ENCODE data around the gene RAP1GAP. TPM values are rescaled to one million over a fixed set of nuclear protein-coding genes. Genes with fewer than 3 reads are reported as not detected.
A peak's percentile ranks its signal among the peaks of the same experiment; 100 is the strongest.

RAP1GAP gene
- total RNA-seq, 1 donor from 2014 or later = 3.9 TPM

DNA sequence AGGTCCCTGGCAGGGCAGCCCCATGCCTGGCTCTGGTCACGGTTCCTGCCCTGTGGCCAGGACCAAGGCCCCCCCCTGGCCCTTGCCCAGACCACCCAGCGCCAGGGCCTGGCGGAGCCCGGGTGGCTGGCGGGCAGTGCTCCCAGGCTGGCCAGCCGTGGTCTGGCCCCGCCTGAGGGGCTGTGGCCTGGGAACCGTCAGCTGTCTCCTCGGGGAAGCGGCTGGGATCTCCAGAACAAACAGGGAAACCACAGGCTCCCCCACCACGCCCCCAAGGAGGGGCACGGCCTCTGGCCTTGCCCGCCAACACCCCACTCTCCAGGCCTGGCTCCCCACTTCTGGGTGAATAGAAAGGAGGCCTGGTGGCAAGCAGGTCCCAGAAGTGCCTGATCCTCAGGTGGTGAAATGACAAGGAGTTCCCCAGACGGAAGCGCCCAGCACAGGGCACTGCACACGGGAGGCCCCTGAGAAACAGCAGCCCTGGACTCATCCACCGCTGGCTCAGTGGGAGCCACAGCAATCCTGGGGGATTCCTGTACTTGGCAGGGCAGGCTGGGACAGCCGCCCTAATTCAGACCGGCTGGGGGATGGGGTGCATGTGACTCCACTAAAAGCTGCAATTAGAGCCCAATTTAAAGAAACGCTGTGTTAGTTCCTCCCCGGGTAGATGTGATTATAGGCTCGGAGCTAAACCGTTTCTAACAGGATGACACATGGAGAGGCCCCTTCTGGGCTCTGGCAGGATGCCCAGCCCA, 78.9 kb downstream of the RAP1GAP start:
- peak; percentile 12 for DNase-seq

DNA sequence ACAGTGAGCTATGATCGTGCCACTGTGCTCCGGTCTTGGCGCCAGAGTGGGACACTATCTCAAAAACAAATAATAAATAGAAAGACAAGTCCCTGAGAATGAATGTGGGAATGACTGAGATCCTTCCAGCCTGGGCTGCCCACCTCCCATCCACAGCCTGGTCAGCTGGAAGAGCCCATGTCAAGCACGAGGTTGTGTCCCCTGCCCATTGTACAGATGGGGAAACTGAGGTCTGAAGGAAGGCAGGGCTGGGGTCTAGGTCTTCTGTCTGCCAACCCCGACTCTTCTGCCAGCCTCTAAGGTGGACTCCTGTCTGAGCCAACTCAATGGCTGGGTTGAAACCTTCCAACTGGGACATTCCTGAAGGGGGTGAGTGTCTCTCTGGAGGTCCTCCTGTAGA, 79.5 kb downstream of the RAP1GAP start:
- DNase-seq = no peak

DNA sequence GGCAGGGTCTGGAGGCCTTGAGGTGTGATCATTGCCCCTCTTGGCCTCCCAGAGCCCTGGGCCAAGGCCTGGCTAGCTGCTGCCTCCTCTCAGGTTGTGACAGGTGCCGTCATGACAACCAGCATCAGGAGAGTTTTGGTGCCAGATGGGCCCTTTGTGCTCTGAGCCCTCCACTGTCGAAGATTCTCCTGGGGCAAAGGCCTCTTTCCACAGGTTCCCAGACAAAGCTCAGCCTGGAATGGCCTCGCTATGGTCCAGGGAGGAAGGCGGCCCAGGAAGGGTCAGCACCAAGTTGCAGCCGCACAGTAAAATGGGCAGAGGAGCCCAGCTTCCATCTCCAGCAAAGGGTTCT, 81.6 kb downstream of the RAP1GAP start:
- no peak for DNase-seq

DNA sequence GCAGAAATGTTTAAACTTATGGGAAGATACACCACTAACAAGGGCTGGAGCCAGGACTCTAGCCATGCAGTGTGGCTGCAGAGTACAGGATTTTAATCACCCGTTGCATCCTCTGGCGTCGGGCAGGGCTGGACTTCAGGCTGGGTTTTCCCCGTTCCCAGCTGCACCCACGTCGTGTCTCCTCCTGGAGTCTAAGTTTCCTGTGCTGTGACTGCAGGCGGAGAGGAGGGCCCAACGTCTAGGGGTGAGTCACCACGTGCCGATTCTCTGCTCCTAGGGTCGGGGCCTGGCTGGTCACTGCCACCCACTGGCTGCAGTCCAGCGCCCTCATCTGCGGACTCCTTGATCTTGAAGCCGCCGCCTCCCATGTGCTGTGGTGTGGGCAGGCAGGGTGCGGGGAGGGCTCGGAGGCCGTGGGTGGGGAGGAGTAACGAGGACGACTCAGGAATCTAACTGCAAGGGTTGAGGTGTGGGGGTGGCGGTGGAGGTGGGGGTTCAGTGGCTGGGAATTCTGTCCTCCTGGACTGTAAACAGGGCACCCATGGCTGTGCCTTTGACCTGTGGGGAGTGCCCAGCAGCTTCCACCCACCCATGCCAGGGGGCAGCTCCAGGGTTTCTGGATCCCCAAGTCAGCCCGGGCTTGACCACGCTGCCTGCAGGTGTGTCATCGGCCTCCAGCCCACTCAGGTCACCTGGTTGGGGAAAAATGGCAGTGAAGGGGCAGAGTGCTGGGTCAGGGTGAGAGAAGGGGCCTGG, 82.1 kb downstream of the RAP1GAP start:
- no peak for DNase-seq

DNA sequence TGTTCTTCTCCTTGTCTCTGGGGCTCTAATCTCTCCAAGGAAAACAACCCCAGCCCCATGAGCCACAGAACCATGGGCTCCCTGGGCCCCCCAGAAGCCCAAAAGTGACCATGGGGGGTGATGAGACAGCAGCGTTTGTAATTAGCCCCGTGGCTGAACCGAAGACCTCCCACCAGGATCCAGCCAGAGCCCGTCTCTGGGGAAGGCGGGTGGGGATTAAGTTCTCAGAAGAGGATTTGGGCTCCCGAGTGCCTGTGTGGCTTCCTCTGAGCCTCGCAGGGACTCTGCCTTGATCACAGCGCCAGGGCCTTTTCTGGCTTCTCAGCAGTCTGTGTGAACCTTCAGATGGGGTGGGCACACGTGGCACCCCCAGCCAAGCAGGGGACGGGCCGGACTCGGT, 82.9 kb downstream of the RAP1GAP start:
- no peak for DNase-seq

DNA sequence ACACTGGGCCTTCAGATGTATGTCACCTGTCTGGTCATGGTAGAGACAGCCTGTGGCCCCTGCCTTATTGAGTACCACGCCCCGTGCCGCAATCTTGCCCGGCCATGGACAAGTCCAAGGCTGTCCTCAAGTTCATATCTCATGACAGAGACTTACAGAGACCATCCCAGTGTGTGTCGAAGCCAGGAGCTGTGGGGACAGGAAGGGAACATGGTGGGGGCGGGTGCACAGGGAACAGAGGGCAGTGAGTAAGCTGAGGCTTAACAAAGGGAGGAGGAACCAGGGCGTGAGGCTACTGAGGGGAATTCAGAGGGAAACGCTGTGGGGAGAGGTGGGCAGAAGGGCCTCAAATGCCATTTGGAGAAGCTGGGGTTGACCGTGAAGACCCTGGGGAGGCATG, 84.1 kb downstream of the RAP1GAP start:
- no peak for DNase-seq

DNA sequence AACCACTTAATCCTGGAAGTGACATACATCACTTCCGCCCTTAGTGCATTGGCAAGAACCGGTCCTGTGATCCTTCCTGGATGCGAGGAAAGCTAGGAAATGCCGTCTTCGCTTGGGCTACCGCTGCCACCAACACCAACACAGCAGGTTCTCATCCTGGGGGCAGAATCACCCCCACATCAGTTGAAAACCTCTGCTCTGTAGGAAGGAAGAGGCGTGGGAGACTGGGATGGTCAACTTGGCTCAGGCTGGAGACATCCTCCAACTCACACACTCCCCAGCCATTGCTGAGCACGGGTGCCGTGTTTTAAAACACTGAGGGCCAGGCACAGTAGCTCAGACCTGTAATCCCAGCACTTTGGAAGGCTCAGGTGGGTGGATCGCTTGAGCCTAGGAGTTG, 85.1 kb downstream of the RAP1GAP start:
- no peak for DNase-seq

DNA sequence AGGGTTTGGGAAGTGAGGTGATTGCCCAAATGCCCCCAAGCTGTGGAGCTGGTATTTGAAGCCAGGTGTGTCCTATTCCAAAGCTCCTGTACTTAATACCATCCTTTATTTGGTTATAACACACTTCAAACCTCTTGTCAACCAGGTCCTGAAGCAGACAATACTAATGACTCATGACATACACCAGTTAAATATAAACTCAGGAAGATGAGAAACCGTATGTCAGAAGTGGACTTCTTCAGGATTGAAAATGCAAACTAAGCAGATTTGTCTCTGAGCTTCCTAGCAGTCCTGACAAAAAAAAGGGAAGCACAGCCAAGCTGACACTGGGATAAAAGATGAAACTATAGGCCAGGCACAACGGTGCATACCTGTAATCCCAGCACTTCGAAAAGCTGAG, 89.4 kb downstream of the RAP1GAP start:
- no peak for DNase-seq

DNA sequence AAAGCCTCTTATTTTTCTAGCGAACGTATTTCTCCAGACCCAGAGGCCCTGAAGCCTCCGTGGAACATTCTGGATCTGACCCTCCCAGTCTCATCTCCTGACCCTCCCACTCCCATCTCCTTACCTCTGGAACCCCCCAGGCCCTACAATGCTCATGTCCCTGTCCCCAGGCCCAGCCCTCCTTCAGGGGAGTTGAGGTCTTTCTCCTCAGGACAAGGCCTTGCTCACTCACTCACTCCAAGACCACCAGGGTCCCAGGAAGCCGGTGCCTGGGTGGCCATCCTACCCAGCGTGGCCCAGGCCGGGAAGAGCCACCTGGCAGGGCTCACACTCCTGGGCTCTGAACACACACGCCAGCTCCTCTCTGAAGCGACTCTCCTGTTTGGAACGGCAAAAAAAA, 91.2 kb downstream of the RAP1GAP start:
- DNase-seq = no peak

DNA sequence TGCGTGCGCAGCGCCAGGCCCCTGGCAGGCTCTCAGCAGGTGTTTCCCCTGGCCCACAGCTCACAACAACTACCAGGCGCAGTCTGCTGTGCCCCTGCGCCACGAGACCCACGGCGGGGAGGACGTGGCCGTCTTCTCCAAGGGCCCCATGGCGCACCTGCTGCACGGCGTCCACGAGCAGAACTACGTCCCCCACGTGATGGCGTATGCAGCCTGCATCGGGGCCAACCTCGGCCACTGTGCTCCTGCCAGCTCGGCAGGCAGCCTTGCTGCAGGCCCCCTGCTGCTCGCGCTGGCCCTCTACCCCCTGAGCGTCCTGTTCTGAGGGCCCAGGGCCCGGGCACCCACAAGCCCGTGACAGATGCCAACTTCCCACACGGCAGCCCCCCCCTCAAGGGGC, 91.8 kb downstream of the RAP1GAP start:
- no peak for DNase-seq

DNA sequence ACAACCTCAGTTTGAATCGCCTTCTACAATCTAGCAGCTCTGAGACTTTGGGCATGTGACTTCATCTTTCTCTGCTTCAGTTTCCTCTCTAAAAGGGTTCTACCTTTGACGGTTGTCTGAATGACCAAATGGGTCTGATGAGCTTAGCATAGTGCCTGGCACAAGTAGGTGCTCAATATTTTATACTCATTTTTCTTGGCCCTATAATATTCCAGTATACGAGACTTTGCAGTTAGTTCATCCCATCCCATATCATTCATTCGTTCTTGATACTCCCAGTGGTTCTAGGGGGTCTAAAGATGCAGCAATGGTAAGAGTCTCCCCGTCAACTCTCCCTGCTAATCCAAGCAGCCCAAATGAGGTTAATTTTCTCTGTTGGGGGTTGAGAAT, 92.4 kb downstream of the RAP1GAP start:
- no peak for DNase-seq

DNA sequence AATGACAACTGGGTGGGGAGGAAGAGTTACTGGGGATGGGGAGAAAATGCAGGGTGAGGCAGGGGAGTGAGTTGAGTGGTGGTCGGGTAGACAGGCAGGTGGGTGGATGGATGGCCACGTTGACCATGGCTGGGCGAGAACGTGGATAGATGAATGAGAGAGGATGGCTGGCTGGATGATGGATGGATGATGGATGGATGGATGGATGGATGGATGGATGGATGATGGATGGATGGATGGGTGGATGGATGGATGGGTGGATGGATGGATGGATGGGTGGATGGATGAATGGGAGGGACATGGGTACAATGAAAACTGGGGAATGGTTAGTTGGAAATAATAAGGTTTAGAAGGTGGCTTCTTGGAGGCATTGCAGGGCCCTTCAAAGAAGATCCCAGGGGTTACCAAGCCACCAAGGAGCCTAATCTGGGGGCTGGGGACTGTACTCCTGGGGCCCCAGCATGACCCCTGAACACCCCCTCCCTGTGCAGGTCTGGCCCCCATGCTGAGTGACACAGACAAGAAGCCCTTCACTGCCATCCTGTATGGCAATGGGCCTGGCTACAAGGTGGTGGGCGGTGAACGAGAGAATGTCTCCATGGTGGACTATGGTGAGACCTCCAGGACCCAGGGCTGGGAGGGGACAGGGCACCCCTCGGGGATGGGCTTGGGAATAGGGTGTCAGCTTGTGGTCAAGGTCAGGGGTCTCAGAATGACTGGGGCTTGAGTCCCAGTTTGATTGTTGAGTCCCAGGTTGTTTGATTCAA, 92.9 kb downstream of the RAP1GAP start:
- DNase-seq = no peak

DNA sequence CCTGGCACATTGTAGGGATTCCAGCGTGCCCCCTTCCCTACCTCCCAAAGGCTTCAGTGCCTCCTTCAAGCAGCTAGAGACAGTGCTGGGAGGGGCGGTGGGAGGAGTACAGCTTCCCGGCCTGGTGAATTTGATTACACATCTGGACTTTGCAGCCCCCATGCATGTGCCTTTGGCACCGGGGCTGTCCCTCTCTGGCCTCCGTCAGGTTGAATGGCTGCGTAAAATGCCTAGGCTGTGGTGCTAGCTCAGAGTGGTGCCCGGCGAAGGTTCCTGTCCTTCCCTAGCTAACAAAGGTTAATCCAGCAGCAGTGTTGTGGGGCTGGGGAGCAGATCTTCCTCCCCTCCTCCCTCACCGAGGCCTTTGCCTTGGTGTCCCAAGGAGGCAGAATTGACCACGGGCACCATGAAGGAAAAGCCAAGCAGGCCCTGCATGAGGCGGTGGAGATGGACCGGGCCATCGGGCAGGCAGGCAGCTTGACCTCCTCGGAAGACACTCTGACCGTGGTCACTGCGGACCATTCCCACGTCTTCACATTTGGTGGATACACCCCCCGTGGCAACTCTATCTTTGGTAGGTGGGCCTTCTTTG, 93.7 kb downstream of the RAP1GAP start:
- no peak for DNase-seq

DNA sequence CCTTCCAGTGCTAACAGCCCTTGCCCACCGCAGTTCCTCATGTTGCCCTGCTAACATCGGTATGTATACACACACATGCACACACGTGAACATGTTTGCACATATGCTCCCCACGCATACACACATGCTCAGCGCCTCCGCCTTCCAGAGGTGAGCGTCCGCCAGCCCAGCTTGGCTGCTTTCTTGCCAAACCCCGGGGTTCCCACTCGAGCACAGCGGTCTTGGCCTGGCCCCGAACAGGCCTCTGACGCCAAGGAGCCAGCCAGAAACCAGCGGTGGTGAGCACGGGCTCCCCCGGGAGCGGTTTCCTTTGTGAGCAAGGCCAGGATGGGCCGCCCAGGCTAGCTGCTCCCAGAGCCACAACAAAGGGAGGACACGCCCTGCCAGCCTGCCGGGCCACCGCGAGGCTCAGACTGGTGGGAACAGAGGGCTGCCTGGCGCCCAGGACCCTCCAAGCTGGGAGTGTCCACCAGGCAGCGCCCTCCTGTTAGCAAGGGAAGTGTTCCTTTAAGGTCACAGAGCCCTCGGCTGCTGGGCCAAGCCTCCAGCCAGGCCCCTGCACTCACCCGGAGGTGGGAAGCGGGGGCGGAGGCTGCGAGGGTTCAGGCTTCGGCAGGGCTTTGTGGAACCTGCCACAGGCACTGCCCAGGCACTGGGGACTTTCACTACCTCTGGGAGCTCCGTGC, 94.5 kb downstream of the RAP1GAP start:
- peak; percentile 52 for DNase-seq

DNA sequence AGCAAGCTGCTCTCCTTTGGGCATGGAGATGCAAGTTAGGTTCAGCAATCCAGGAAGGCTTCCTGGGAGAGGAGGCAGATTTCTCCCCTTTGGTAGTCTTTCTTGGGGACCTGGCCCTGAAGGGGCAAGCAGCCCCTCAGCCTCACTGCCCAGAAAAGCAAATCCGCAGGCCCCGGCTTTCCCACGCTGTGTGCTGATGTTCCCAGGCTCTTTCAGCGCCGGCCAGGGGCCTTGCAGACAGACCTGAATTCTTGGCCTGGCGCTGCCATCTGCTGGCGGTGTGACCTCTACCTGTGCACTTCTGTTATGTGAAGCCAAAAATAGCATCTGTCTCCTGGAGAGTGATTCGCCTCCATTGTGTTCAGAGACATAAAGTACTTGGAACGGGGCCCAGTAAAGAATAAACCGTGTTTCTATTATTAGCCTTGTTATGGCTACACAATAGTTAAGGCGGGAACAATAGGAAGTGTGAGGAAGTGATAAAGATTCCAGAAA, 95.1 kb downstream of the RAP1GAP start:
- DNase-seq = peak; percentile 52

DNA sequence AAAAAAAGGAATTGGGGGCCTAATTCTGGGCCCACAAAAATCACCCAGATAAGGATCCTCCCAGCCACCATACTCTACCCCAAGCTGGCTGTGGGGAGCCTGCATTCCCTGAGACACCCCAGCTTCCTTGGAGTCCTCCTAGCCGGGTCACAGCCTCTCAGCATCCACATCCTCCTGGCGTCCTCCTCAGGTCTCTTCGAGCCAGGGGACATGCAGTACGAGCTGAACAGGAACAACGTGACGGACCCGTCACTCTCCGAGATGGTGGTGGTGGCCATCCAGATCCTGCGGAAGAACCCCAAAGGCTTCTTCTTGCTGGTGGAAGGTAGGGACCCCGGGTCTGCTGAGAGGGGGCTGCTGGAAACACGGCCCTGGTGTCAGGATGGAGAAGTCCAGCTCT, 95.7 kb downstream of the RAP1GAP start:
- no peak for DNase-seq

DNA sequence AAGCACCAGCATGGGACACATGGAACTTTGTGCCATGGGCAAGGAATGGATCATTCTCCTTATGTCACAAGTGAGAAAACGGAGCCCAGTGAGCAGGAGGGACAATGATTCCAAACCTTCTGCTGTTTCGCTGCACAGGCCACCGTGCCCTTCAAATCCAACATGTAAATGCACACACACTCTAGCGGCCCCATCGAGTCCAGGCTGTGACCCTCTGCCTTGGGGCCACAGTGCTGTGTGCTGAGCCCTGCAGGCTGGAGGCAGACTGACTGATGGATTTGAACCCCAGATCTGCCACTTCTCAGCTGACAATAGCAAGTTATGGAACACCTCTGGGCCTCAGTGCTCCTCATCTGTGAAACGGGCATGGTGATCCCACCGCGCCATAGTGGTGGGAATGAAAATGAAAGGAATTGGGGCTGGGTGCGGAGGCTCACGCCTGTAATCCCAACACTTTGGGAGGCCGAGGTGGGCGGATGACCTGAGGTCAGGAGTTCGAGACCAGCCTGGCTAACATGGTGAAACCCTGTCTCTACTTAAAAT, 96.4 kb downstream of the RAP1GAP start:
- no peak for DNase-seq

DNA sequence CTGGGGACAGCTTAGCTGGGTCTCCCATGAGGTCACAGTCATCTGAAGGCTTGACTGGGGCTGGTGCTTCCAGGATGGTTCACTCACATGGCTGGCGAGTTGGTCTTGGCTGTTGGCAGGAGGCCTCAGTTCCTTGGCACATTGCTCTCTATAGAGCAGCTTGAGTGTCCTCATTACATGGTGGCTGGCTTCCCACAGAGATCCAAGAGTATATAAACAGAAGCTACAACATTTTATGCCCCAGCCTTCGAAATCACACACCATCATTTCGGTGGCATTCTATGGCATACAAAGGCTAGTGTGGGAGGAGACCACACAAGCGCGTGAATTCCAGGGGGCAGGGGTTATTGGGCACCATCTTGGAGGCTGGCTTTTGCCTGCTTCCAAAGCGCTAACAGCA, 96.9 kb downstream of the RAP1GAP start:
- no peak for DNase-seq

DNA sequence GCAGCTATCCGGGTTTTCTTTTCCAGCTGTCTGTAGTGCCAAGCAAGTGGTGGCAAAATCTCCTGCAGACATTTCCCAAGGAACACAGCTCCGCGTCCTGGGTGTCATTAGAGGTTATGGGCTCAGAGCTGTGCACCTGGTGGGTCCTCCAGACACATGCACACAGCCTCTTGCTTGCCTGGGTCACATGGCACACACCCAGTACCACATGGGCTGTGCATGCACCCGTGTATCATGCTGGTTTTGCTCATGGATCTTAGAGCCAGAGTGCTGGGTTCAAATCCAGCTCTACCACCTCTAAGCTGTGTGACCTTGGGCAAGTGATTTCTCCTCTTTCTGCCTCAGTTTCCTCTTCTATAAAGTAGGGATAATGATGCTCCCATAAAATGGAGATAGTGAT, 98.3 kb downstream of the RAP1GAP start:
- no peak for DNase-seq

DNA sequence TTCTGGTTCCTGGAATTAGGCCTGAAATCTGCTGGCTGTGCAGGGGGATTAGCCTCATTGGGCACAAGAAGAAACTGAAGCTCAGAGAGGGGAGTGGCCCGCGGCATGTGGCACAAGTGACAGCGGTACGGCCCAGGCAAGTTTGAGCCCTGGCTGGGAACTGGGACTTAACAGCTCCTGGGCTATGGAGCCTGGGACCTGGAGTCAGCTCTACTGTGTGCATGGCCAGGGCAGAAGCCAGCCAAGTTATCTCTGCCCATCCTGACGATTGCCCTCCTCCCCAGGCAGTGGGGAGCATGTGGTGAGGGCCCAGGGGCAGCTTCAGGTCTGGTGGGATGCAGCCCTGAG, 98.7 kb downstream of the RAP1GAP start:
- DNase-seq = no peak

DNA sequence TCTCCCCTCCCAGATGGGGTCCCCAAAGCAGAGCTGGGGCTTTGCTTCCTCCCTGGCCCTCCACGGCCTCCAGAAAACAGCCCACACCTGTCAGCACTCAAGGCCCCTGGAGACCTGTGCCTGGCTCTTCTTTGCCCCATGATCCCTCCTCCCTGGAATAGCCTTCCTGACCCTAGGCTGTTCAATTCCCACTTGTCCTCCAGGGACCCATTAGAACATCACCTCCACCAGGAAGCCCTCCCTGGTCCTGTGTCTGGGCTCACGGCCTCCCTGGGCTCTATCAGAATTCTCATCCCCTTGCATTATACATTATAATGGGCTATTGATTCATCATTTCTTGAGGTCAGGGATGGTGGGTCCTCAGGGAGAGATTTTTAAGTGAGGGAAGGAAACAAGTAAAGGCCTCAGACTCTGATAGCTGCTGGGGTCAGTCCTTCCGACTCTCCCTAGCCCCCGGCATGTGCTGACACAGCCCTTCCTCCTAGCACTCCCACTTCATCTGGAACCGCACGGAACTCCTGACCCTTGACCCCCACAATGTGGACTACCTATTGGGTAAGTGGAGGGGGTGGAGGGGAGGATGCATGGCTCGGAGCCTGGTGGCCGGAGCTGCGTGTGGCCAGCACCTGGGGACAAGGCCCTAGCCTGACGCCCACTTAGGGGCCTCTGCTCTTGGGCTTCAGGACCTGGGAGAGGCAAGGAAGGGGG, 99.2 kb downstream of the RAP1GAP start:
- DNase-seq = no peak

Measured in skin of body (tissue), 2 donors.